BLaER1 treated with 17β-estradiol and CSF1 and Interleukin-3, amounts not matched to agents 10 nM and 100 nM (cell line): ENCODE data around the gene NPL.

ENCODE experiments used
- H3K27ac ChIP-seq, 11 experiments: shearing (Covaris generic); formaldehyde crosslinking; 2 replicates each; pipeline ENCODE4 v1.8.1; 2022
- H3K27me3 ChIP-seq, 11 experiments: shearing (Covaris generic); formaldehyde crosslinking; 2 replicates each; pipeline ENCODE4 v1.8.1; 2022
- H3K36me3 ChIP-seq, 11 experiments: shearing (Covaris generic); formaldehyde crosslinking; 2 replicates each; pipeline ENCODE4 v1.8.1; 2022
- H3K4me1 ChIP-seq, 10 experiments: shearing (Covaris generic); formaldehyde crosslinking; 2 replicates each; pipeline ENCODE4 v1.8.1; 2022
- H3K4me2 ChIP-seq, 11 experiments: shearing (Covaris generic); formaldehyde crosslinking; 2 replicates each; pipeline ENCODE4 v1.8.1; 2022
- H3K4me3 ChIP-seq, 10 experiments: shearing (Covaris generic); formaldehyde crosslinking; 2 replicates each; pipeline ENCODE4 v1.8.1; 2022
- H3K9ac ChIP-seq, 11 experiments: shearing (Covaris generic); formaldehyde crosslinking; 2 replicates each; pipeline ENCODE4 v1.8.1; 2022
- H3K9me3 ChIP-seq, 11 experiments: shearing (Covaris generic); formaldehyde crosslinking; replicated peaks in 1 of 11; 2 replicates each; pipeline ENCODE4 v1.8.1; 2022
- H4K20me1 ChIP-seq, 11 experiments: shearing (Covaris generic); formaldehyde crosslinking; 2 replicates each; pipeline ENCODE4 v1.8.1; 2022
- Cebpa-rat ChIP-seq, 11 experiments: shearing (Covaris generic); IDR thresholded peaks; 2 replicates each; pipeline ENCODE4 v1.8.1; 2022

Gene NPL

GRCh38 chr1:182826892-182827291 is 37.3 kb downstream of the NPL start:
- Histone ChIP-seq H4K20me1 (peaks cover 0 to 100% (median 0%) of the 10 kb centered on the region in 11 experiments; a peak in 6 of 22 replicates), H3K4me3 (no peak overlapping the region), H3K4me2 (peak overlapping the region in 1 of 11 experiments; percentile 17; a peak in 1 of 22 replicates), H3K9ac (no peak overlapping the region), H3K36me3 (peaks cover 0 to 100% (median 0%) of the 10 kb centered on the region in 11 experiments; a peak in 9 of 22 replicates), H3K27me3 (no peaks in the 10 kb centered on the region), H3K27ac (no peak overlapping the region), H3K9me3 (no peaks in the 10 kb centered on the region), H3K4me1 (peaks cover 13 to 74% (median 19%) of the 10 kb centered on the region in 10 experiments)
- no peak for TF ChIP-seq Cebpa-rat (IDR thresholded peaks at IDR 0.05)

GRCh38 chr1:182829285-182829932 is 39.8 kb downstream of the NPL start:
- peaks cover 13 to 62% (median 19%) of the 10 kb centered on the region in 10 experiments for H3K4me1 ChIP-seq
- no peak overlapping the region for H3K4me3 ChIP-seq
- H3K36me3 ChIP-seq, result peaks cover 0 to 93% (median 0%) of the 10 kb centered on the region in 11 experiments; a peak in 7 of 22 replicates
- H4K20me1 ChIP-seq, result peaks cover 0 to 100% (median 0%) of the 10 kb centered on the region in 11 experiments; a peak in 6 of 22 replicates
- no peak overlapping the region; a peak in 1 of 22 replicates for H3K9ac ChIP-seq
- TF ChIP-seq Cebpa-rat (IDR thresholded peaks at IDR 0.05), result no peak
- peak overlapping the region in 6 of 11 experiments; percentile 6 to 46 (median 20); a peak in 7 of 22 replicates for H3K27ac ChIP-seq
- H3K9me3 ChIP-seq, result no peaks in the 10 kb centered on the region
- no peaks in the 10 kb centered on the region for H3K27me3 ChIP-seq
- peak overlapping the region; percentile 18 to 64 (median 55); a peak in 19 of 22 replicates for H3K4me2 ChIP-seq

GRCh38 chr1:182833271-182833670 is 43.7 kb downstream of the NPL start:
- Histone ChIP-seq H3K27ac (no peak overlapping the region), H3K9me3 (no peaks in the 10 kb centered on the region), H3K4me3 (no peak overlapping the region), H3K9ac (no peak overlapping the region), H3K36me3 (peaks cover 0 to 66% (median 0%) of the 10 kb centered on the region in 11 experiments; a peak in 6 of 22 replicates), H3K27me3 (no peaks in the 10 kb centered on the region), H3K4me2 (no peak overlapping the region), H4K20me1 (peaks cover 0 to 100% (median 0%) of the 10 kb centered on the region in 11 experiments; a peak in 6 of 22 replicates), H3K4me1 (peaks cover 13 to 34% (median 21%) of the 10 kb centered on the region in 10 experiments)
- no peak for TF ChIP-seq Cebpa-rat (IDR thresholded peaks at IDR 0.05)

GRCh38 chr1:182834326-182834725 is 44.8 kb downstream of the NPL start:
- Histone ChIP-seq H3K4me3 (no peak overlapping the region), H3K4me2 (no peak overlapping the region), H3K9ac (no peak overlapping the region), H3K27me3 (no peaks in the 10 kb centered on the region), H3K4me1 (peaks cover 10 to 31% (median 20%) of the 10 kb centered on the region in 10 experiments), H3K9me3 (no peaks in the 10 kb centered on the region), H3K36me3 (peaks cover 0 to 55% (median 0%) of the 10 kb centered on the region in 11 experiments; a peak in 6 of 22 replicates), H3K27ac (no peak overlapping the region), H4K20me1 (peaks cover 0 to 96% (median 0%) of the 10 kb centered on the region in 11 experiments; a peak in 5 of 22 replicates)
- TF ChIP-seq Cebpa-rat (IDR thresholded peaks at IDR 0.05), result no peak

- Histone ChIP-seq H3K4me3 (no peak overlapping the region), H3K9ac (no peak overlapping the region), H3K4me1 (peaks cover 4 to 30% (median 18%) of the 10 kb centered on the region in 10 experiments), H3K27ac (no peak overlapping the region), H4K20me1 (peaks cover 12 to 96% (median 14%) of the 10 kb centered on the region in 11 experiments), H3K27me3 (no peaks in the 10 kb centered on the region), H3K9me3 (no peaks in the 10 kb centered on the region), H3K4me2 (no peak overlapping the region), H3K36me3 (peaks cover 4 to 40% (median 6%) of the 10 kb centered on the region in 11 experiments; a peak in 19 of 22 replicates)
- TF ChIP-seq Cebpa-rat (IDR thresholded peaks at IDR 0.05), result no peak
These were observed 46.2 kb downstream of the NPL start for GRCh38 chr1:182835806-182836205.

- H3K9ac ChIP-seq, result peak within 1 kb of the TSS; percentile 89 to 99 (median 95)
- peak within 1 kb of the TSS; percentile 86 to 99 (median 94) for H3K27ac ChIP-seq
- peak within 1 kb of the TSS; percentile 86 to 97 (median 91) for H3K4me2 ChIP-seq
- peaks cover 48 to 96% (median 50%) of the 10 kb centered on the region in 11 experiments for H4K20me1 ChIP-seq
- TF ChIP-seq Cebpa-rat (IDR thresholded peaks at IDR 0.05), result no peak
- H3K36me3 ChIP-seq, result peaks cover 28 to 43% (median 38%) of the 10 kb centered on the region in 11 experiments
- H3K9me3 ChIP-seq, result no peaks in the 10 kb centered on the region
- H3K27me3 ChIP-seq, result no peaks in the 10 kb centered on the region
- peaks cover 19 to 39% (median 31%) of the 10 kb centered on the region in 10 experiments for H3K4me1 ChIP-seq
- H3K4me3 ChIP-seq, result peak within 1 kb of the TSS; percentile 69 to 92 (median 76)
These were observed 49.9 kb downstream of the NPL start, which contains the start of gene DHX9 for GRCh38 chr1:182839209-182840066. Gene DHX9 (plus strand): TSS chr1:182839347. CDS start chr1:182842567, 3,220 bp downstream.

- Histone ChIP-seq H3K27me3 (no peaks in the 10 kb centered on the region), H4K20me1 (peaks cover 69 to 96% (median 71%) of the 10 kb centered on the region in 11 experiments), H3K4me3 (peak overlapping the region; percentile 69 to 92 (median 76); a peak in 19 of 20 replicates)
These were observed 51.9 kb downstream of the NPL start for GRCh38 chr1:182841368-182841988.

GRCh38 chr1:182842265-182842664 is 52.7 kb downstream of the NPL start:
- H3K9ac ChIP-seq, result 0 out of 22 replicates have a peak overlapping the region, but pooled peaks of 1 of the 11 experiments have one; percentile 27
- H3K4me1 ChIP-seq, result peaks cover 19 to 39% (median 31%) of the 10 kb centered on the region in 10 experiments
- no peaks in the 10 kb centered on the region for H3K9me3 ChIP-seq
- H3K36me3 ChIP-seq, result peaks cover 50 to 71% (median 66%) of the 10 kb centered on the region in 11 experiments
- H4K20me1 ChIP-seq, result peaks cover 77 to 96% (median 79%) of the 10 kb centered on the region in 11 experiments
- H3K4me2 ChIP-seq, result peak overlapping the region; percentile 21 to 97 (median 90); a peak in 20 of 22 replicates
- no peaks in the 10 kb centered on the region for H3K27me3 ChIP-seq
- TF ChIP-seq Cebpa-rat (IDR thresholded peaks at IDR 0.05), result no peak
- H3K4me3 ChIP-seq, result peak overlapping the region in 5 of 10 experiments; percentile 73 to 92 (median 76); a peak in 4 of 20 replicates
- no peak overlapping the region; a peak in 1 of 22 replicates for H3K27ac ChIP-seq

More at GRCh38 chr1:182841368-182841988, 51.9 kb downstream of the NPL start:
- H3K9ac ChIP-seq, result peak overlapping the region; percentile 21 to 99 (median 93); a peak in 11 of 22 replicates
- H3K4me1 ChIP-seq, result peaks cover 19 to 39% (median 31%) of the 10 kb centered on the region in 10 experiments
- peak overlapping the region; percentile 85 to 97 (median 90) for H3K4me2 ChIP-seq
- H3K9me3 ChIP-seq, result no peaks in the 10 kb centered on the region
- H3K36me3 ChIP-seq, result peaks cover 42 to 63% (median 59%) of the 10 kb centered on the region in 11 experiments
- TF ChIP-seq Cebpa-rat (IDR thresholded peaks at IDR 0.05), result no peak
- peak overlapping the region in 2 of 11 experiments; percentile 93 to 99; a peak in 1 of 22 replicates for H3K27ac ChIP-seq
